NCI-H774 (cell line): Measurements from ENCODE around the gene WWTR1.

ENCODE experiments used
- DNase-seq: peaks from one replicate; lab custom pipeline; 2025; lab: John Stamatoyannopoulos, UW

Gene WWTR1

DNA sequence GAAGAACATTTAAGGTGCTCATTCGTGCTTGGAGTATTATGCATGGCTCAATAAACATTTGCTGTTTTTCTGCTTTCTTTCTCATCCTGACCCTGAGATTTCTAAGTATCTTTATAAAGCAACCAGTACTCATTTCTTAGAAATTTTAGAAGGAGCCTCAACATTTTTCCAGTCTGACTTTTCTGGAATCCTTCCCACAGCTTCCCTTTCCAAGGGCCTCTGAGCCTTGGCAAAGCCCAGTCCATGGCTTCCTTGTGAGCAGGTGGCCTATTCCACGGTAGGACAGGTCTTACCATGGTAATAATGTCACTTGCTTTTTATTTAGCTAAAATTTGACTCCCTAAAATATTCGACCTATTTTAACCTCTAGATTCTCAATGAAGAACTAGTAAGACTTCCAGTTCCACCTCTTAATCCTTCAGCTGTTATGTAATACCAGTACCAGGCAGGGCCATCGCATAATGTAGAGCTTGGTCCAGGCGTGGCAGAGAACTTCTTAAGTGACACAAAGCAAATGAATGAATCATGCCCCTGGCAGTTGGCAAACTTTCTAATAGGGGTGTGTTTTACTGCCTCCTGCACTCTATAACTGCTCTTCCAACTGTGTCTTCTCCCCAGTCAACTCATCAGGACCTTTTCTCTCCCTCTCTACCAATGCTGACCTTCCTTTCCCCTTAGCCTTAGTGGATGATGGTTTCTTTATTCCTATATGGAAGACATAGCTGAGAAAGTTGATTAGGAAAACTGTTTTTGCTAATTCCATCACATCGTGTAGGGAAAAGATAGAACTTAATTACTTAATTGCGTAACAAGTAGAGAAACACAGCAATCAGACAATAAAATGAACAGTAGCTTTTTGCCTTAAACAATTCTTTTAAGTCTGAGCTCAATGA, 184.2 kb downstream of the WWTR1 start:
- DNase-seq, result no peak

DNA sequence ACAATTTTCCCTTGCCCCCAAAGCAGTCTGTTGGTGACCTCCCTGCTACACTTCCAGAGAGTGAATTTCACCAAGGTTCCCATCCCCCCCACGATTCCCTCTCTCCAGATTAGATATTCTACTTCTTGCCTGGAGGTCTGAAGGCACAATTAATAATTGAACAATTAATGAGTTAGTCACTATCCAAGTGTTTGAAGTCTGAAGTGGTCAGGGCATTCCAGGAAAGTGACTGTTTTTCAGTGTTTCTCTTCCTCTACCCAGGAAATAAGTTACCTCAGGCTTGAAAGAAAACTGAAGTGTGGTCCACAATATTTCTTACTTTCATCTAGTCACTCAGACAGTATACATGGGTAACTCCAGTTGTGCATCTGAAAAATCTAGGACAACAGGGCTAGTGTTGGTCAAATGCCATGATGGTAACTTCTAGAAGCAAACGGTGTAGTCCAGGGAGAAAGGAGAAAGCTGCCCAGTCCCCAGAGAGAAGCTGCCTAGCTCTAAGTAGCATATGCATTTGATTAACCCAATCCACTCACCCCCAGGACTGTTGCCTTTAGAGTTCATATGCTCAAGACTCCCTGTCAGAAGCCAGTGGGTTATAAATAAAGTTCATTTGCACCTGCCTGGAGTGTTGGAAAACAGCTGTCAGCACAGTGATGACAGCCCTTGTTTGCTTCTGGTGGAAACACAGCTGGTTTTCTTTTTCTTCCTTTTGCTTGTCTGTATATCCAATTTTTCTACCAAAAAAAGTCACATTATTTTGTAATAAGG, 185.6 kb downstream of the WWTR1 start:
- no peak for DNase-seq

DNA sequence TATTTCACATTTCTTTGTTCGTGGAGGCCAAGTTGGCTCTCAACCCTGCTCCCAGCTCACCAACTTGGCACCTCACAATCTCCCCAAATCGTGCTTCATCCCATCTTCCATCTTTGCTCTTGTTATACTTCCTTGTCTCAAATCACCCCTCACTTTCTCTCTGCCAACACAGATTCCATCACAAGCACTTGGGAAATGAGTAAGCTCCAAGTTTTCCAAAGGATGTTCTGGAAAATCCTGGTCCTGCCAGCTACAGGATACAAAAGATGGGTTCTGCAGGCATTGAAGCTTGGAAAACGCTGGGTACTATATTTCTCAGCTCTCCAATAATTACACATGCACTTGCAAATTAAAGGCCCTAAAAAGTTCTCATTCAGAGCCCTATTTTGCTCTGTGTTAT, 187.4 kb downstream of the WWTR1 start:
- DNase-seq, result no peak

DNA sequence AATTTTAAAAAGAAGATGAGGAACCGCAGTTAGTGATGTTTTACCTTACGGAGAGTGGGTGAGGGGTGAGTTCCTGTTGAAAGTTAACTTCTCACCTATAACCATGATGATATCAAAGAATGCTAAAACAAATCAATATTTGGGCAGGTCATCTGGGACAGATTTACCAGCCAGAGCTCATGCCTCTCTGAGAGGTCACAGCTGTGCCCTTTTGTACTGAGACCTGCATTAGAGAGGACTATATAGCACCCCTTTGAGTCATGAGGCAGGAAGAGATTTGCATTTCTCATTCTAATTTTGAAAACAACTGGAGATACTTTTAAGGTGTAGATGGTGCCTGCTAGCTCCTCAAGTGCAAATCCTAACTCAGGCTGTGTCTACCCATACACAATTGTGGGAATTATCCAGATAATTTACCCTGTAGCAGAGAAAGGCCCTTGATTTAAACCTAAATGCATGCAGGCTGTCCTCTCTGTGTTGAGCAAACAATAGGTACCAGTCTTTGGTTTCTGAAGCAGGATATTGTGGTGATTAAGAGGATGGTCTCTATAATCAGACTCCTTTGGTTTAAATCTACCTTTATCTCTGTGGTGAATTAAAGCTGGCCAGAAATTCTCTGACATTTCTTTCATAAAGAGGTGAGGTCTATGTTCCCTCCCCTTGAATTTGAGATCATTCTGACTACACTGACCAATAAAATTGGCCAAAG, 189.2 kb downstream of the WWTR1 start:
- DNase-seq, result no peak
